OCI-LY1 (cell line): Measurements from ENCODE around the gene BAIAP2L2.

Experiments used
- H2AFZ ChIP-seq: fragments of 200-600 bp; sonication (generic), shearing (Covaris generic); 2 replicates; pipeline ENCODE4 v1.6.0; 2014; ENCODE audit warnings: antibody characterized with exemption, mild to moderate bottlenecking, low read length
- H3F3A ChIP-seq: fragments of 200-600 bp; sonication (generic), shearing (Covaris generic); 2 replicates; pipeline ENCODE4 v1.6.0; 2014; ENCODE audit warnings: mild to moderate bottlenecking, antibody characterized with exemption, low read length, moderate library complexity; ENCODE audit not compliant: insufficient read depth
- H3K27ac ChIP-seq: fragments of 200-600 bp; sonication (generic); 2 replicates; pipeline ENCODE4 v1.5.1; 2014; ENCODE audit warnings: low read length, mixed run types, mild to moderate bottlenecking, low read depth; ENCODE audit not compliant: poor library complexity, severe bottlenecking
- H3K27me3 ChIP-seq: fragments of 200-600 bp; sonication (generic); 2 replicates; pipeline ENCODE4 v1.6.0; 2014; ENCODE audit warnings: antibody characterized with exemption, mild to moderate bottlenecking, low read length, moderate library complexity; ENCODE audit not compliant: insufficient read depth
- H3K36me3 ChIP-seq: fragments of 200-600 bp; sonication (generic); 2 replicates; pipeline ENCODE4 v1.6.1; 2014; ENCODE audit warnings: mild to moderate bottlenecking, antibody characterized with exemption, low read length, moderate library complexity, mixed read lengths; ENCODE audit not compliant: insufficient read depth
- H3K4me1 ChIP-seq: fragments of 200-600 bp; sonication (generic); 2 replicates; pipeline ENCODE4 v1.5.1; 2014; ENCODE audit warnings: mild to moderate bottlenecking, low read length, moderate library complexity; ENCODE audit not compliant: insufficient read depth, severe bottlenecking
- H3K4me2 ChIP-seq: fragments of 200-600 bp; sonication (generic), shearing (Covaris generic); 2 replicates; pipeline ENCODE4 v1.6.1; 2014; ENCODE audit warnings: low read length
- H3K4me3 ChIP-seq: fragments of 200-600 bp; sonication (generic); 2 replicates; pipeline ENCODE4 v1.5.1; 2014; ENCODE audit warnings: low read length, low read depth, mild to moderate bottlenecking, mixed read lengths; ENCODE audit not compliant: poor library complexity, severe bottlenecking
- H3K79me2 ChIP-seq: fragments of 200-600 bp; shearing (Covaris generic); 2 replicates; pipeline ENCODE4 v1.6.1; 2016; ENCODE audit warnings: mixed run types, low read length, mixed read lengths; ENCODE audit not compliant: insufficient read depth
- H3K9ac ChIP-seq: fragments of 200-600 bp; sonication (generic), shearing (Covaris generic); 2 replicates; pipeline ENCODE4 v1.6.1; 2014; ENCODE audit warnings: mild to moderate bottlenecking, low read length, mixed read lengths
- H3K9me2 ChIP-seq: fragments of 200-600 bp; sonication (generic), shearing (Covaris generic); 2 replicates; pipeline ENCODE4 v1.6.1; 2014; ENCODE audit warnings: low read depth, mild to moderate bottlenecking, low read length, mixed read lengths
- H3K9me3 ChIP-seq: fragments of 200-600 bp; shearing (Covaris generic); 2 replicates; pipeline ENCODE4 v1.6.1; 2014; ENCODE audit warnings: low read length, mixed read lengths
- H4K20me1 ChIP-seq: fragments of 200-600 bp; sonication (generic), shearing (Covaris generic); 2 replicates; pipeline ENCODE4 v1.6.0; 2016; ENCODE audit warnings: mild to moderate bottlenecking, low read length; ENCODE audit not compliant: insufficient read depth
- CTCF ChIP-seq: fragments of 200-600 bp; sonication (generic), shearing (Covaris generic); IDR thresholded peaks from 2 replicates; pipeline ENCODE4 v1.5.1; 2017; ENCODE audit warnings: mild to moderate bottlenecking, antibody characterized with exemption, low read length, moderate library complexity, mixed read lengths
- EZH2 ChIP-seq: fragments of 200-600 bp; sonication (generic), shearing (Covaris generic); IDR thresholded peaks from 2 replicates; pipeline ENCODE4 v1.8.0; 2017; ENCODE audit warnings: borderline replicate concordance, mixed run types, mild to moderate bottlenecking, antibody characterized with exemption, low read length, moderate library complexity, mixed read lengths

The BAIAP2L2 gene

GRCh38 chr22:38103641-38104040 is 6.8 kb downstream of the BAIAP2L2 start:
- Histone ChIP-seq H3K9me2 (no peaks in the 10 kb centered on the region), H3K4me3 (no peak overlapping the region), H2AFZ (no peak overlapping the region), H3K79me2 (no peaks in the 10 kb centered on the region), H3K27ac (no peak overlapping the region), H4K20me1 (no peaks in the 10 kb centered on the region), H3K4me2 (no peak overlapping the region), H3K36me3 (no peaks in the 10 kb centered on the region), H3F3A (no peaks in the 10 kb centered on the region), H3K27me3 (no peaks in the 10 kb centered on the region), H3K9me3 (no peaks in the 10 kb centered on the region), H3K4me1 (no peaks in the 10 kb centered on the region), H3K9ac (no peak overlapping the region)
- TF ChIP-seq CTCF (no peak), EZH2 (no peak)

- H3F3A ChIP-seq: no peaks in the 10 kb centered on the region
- no peak overlapping the region for H3K27ac ChIP-seq
- H3K9me3 ChIP-seq: no peaks in the 10 kb centered on the region
- no peak for TF ChIP-seq EZH2
- no peak for TF ChIP-seq CTCF
- no peaks in the 10 kb centered on the region for H3K4me1 ChIP-seq
- H3K79me2 ChIP-seq: no peaks in the 10 kb centered on the region
- no peak overlapping the region for H3K9ac ChIP-seq
- H3K4me2 ChIP-seq: no peak overlapping the region
- no peak overlapping the region for H3K4me3 ChIP-seq
- H2AFZ ChIP-seq: no peak overlapping the region
- H3K9me2 ChIP-seq: no peaks in the 10 kb centered on the region
- H3K36me3 ChIP-seq: no peaks in the 10 kb centered on the region
- no peaks in the 10 kb centered on the region for H4K20me1 ChIP-seq
- H3K27me3 ChIP-seq: no peaks in the 10 kb centered on the region
Measured at GRCh38 chr22:38098410-38099249, 11.9 kb downstream of the BAIAP2L2 start.

- Histone ChIP-seq H3K9me2 (no peaks in the 10 kb centered on the region), H3K9me3 (no peaks in the 10 kb centered on the region), H3K79me2 (no peaks in the 10 kb centered on the region), H3K27ac (no peak overlapping the region), H3F3A (no peaks in the 10 kb centered on the region), H3K4me3 (no peak overlapping the region), H3K27me3 (no peaks in the 10 kb centered on the region), H3K36me3 (no peaks in the 10 kb centered on the region), H3K4me2 (no peak overlapping the region), H2AFZ (no peak overlapping the region), H4K20me1 (no peaks in the 10 kb centered on the region), H3K9ac (no peak overlapping the region), H3K4me1 (no peaks in the 10 kb centered on the region)
- TF ChIP-seq EZH2 (no peak), CTCF (peak; percentile 41)
Measured at GRCh38 chr22:38097557-38098409, 12.7 kb downstream of the BAIAP2L2 start.
